Activated T-helper 17 cell treated with anti-CD3 and anti-CD28 coated beads, Interleukin-2, amount 50 U/mL, for 72 hours (primary cell): ENCODE data around the gene CD96. TPM values are rescaled to one million over a fixed set of nuclear protein-coding genes. Genes with fewer than 3 reads are reported as not detected.
A peak's percentile ranks its signal among the peaks of the same experiment; 100 is the strongest.
"Not testable (repeated sequence)": the region's sequence is repeated elsewhere in the genome, so short reads cannot be mapped to it uniquely, and the experiment has no call there.

Experiments used
- ATAC-seq: fragments of 150-1000 bp; cut with Tn5 transposase; replicated peaks from 2 replicates; pipeline ENCODE4 v1.10.0; 2021; ENCODE audit warnings: mild to moderate bottlenecking, moderate library complexity
- H3K27ac Mint-ChIP-seq: one replicate; pipeline ENCODE4 v1.8.0; 2022; ENCODE audit warnings: mixed read lengths
- H3K27me3 Mint-ChIP-seq: one replicate; pipeline ENCODE4 v1.8.0; 2022; ENCODE audit warnings: mixed read lengths
- H3K36me3 Mint-ChIP-seq: one replicate; pipeline ENCODE4 v1.8.0; 2022; ENCODE audit warnings: low read depth, mild to moderate bottlenecking, mixed read lengths
- H3K4me1 Mint-ChIP-seq: one replicate; pipeline ENCODE4 v1.8.0; 2022; ENCODE audit warnings: mixed read lengths
- H3K4me3 Mint-ChIP-seq: one replicate; pipeline ENCODE4 v1.8.0; 2022; ENCODE audit warnings: mild to moderate bottlenecking, mixed read lengths
- H3K9me3 Mint-ChIP-seq: one replicate; pipeline ENCODE4 v1.8.0; 2022; ENCODE audit warnings: mixed read lengths
- total RNA-seq, 2 donors: library from RNA; stranded (reverse); gene quantifications; one replicate each; pipeline ENCODE4 v1.2.3, GENCODE V29; 2022

Gene CD96, protein sequence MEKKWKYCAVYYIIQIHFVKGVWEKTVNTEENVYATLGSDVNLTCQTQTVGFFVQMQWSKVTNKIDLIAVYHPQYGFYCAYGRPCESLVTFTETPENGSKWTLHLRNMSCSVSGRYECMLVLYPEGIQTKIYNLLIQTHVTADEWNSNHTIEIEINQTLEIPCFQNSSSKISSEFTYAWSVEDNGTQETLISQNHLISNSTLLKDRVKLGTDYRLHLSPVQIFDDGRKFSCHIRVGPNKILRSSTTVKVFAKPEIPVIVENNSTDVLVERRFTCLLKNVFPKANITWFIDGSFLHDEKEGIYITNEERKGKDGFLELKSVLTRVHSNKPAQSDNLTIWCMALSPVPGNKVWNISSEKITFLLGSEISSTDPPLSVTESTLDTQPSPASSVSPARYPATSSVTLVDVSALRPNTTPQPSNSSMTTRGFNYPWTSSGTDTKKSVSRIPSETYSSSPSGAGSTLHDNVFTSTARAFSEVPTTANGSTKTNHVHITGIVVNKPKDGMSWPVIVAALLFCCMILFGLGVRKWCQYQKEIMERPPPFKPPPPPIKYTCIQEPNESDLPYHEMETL
- 100 to 1,000 TPM in 1 of 2 donors, 10 to 100 TPM in 1; 67.6 to 107 TPM for total RNA-seq

GRCh38 chr3:111541911-111542483 is at the start of gene CD96:
Gene CD96, plus strand, starts transcription at chr3:111542197. Its CDS starts 52 bp downstream, at chr3:111542249.
- Mint-ChIP-seq H3K27me3 (no peaks in the 10 kb centered on the region), H3K4me1 (peaks cover 29% of the 10 kb centered on the region), H3K4me3 (no peak within 1 kb of the TSS), H3K9me3 (no peaks in the 10 kb centered on the region), H3K27ac (no peak within 1 kb of the TSS), H3K36me3 (peaks cover 47% of the 10 kb centered on the region)
- peak; percentile 75 for ATAC-seq

- Mint-ChIP-seq H3K4me3 (no peak overlapping the region), H3K9me3 (no peaks in the 10 kb centered on the region), H3K27me3 (no peaks in the 10 kb centered on the region), H3K4me1 (no peaks in the 10 kb centered on the region), H3K36me3 (no peaks in the 10 kb centered on the region), H3K27ac (no peak overlapping the region)
- no peak for ATAC-seq
Measured at GRCh38 chr3:111493276-111493675, 48.7 kb upstream of the CD96 start.

GRCh38 chr3:111496894-111497559 is 45.0 kb upstream of the CD96 start:
- no peak for ATAC-seq
- Mint-ChIP-seq H3K4me1 (no peaks in the 10 kb centered on the region), H3K9me3 (no peaks in the 10 kb centered on the region), H3K27ac (no peak overlapping the region), H3K4me3 (no peak overlapping the region), H3K36me3 (no peaks in the 10 kb centered on the region), H3K27me3 (no peaks in the 10 kb centered on the region)

- ATAC-seq, result no peak
- no peaks in the 10 kb centered on the region for H3K27me3 Mint-ChIP-seq
- no peaks in the 10 kb centered on the region for H3K4me1 Mint-ChIP-seq
- no peaks in the 10 kb centered on the region for H3K36me3 Mint-ChIP-seq
- H3K9me3 Mint-ChIP-seq, result no peaks in the 10 kb centered on the region
- H3K27ac Mint-ChIP-seq, result no peak overlapping the region
- no peak overlapping the region for H3K4me3 Mint-ChIP-seq
Measured at GRCh38 chr3:111498022-111498421, 44.0 kb upstream of the CD96 start.

GRCh38 chr3:111506435-111506834 is 35.6 kb upstream of the CD96 start:
- Mint-ChIP-seq H3K27me3 (no peaks in the 10 kb centered on the region), H3K4me1 (no peaks in the 10 kb centered on the region), H3K4me3 (no peak overlapping the region), H3K36me3 (no peaks in the 10 kb centered on the region), H3K9me3 (no peaks in the 10 kb centered on the region), H3K27ac (no peak overlapping the region)
- ATAC-seq, result peak; percentile 35

DNA sequence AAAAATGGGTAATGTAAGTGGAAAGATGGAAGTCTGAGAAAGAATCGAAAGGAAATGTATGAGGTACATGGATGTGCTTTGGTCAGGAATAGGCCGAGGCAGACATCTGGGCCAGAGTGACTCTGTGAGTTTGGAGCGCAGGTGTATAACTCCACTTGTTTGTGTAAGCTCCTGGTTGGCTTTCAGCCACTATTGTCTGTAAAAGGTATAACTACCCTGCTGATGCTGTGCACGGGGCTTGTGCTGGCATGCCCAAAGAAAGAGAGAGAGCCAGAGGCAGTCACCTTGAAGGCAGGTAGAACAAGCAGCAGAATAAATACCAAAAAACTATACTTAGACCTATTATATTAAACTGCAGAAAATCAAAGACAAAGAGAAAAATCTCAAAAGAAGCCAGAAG is 32.7 kb upstream of the CD96 start:
- no peak overlapping the region for H3K4me3 Mint-ChIP-seq
- H3K36me3 Mint-ChIP-seq, result no peaks in the 10 kb centered on the region

DNA sequence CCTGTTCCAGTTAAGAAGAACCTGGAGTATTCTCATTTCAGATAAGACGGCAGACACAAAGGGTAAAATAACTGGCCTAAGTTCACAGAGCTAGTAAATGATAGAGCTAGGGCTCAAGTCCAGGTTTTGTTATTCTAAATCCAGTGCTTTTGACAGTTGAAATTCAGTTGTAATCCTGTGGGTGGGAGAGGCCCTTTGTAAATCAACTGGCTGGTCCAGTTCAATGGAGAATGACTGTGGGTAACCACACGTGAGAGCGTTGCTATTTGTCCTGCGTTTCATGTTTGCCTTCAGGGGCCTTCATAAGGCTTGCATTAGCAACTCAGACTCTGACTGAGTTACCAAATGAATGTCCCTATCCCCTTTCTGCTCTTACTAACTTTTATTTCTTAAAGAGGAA is 24.2 kb upstream of the CD96 start:
- no peaks in the 10 kb centered on the region for H3K27me3 Mint-ChIP-seq
- H3K4me1 Mint-ChIP-seq, result no peaks in the 10 kb centered on the region
- H3K27ac Mint-ChIP-seq, result no peak overlapping the region
- no peak overlapping the region for H3K4me3 Mint-ChIP-seq
- H3K36me3 Mint-ChIP-seq, result no peaks in the 10 kb centered on the region
- no peak for ATAC-seq
- H3K9me3 Mint-ChIP-seq, result no peaks in the 10 kb centered on the region

More for the DNA sequence above, 32.7 kb upstream of the CD96 start:
- H3K27me3 Mint-ChIP-seq, result no peaks in the 10 kb centered on the region
- no peaks in the 10 kb centered on the region for H3K4me1 Mint-ChIP-seq
- H3K27ac Mint-ChIP-seq, result no peak overlapping the region
- ATAC-seq, result no peak
- no peaks in the 10 kb centered on the region for H3K9me3 Mint-ChIP-seq

GRCh38 chr3:111519178-111519855 is 22.7 kb upstream of the CD96 start:
- Mint-ChIP-seq H3K4me1 (no peaks in the 10 kb centered on the region), H3K4me3 (no peak overlapping the region), H3K9me3 (no peaks in the 10 kb centered on the region), H3K27ac (no peak overlapping the region), H3K27me3 (no peaks in the 10 kb centered on the region), H3K36me3 (no peaks in the 10 kb centered on the region)
- ATAC-seq, result no peak

- H3K27me3 Mint-ChIP-seq, result no peaks in the 10 kb centered on the region
- no peak overlapping the region for H3K27ac Mint-ChIP-seq
- no peak for ATAC-seq
- H3K36me3 Mint-ChIP-seq, result no peaks in the 10 kb centered on the region
- no peak overlapping the region for H3K4me3 Mint-ChIP-seq
- no peaks in the 10 kb centered on the region for H3K9me3 Mint-ChIP-seq
- no peaks in the 10 kb centered on the region for H3K4me1 Mint-ChIP-seq
Measured at GRCh38 chr3:111521891-111522290, 20.1 kb upstream of the CD96 start.

DNA sequence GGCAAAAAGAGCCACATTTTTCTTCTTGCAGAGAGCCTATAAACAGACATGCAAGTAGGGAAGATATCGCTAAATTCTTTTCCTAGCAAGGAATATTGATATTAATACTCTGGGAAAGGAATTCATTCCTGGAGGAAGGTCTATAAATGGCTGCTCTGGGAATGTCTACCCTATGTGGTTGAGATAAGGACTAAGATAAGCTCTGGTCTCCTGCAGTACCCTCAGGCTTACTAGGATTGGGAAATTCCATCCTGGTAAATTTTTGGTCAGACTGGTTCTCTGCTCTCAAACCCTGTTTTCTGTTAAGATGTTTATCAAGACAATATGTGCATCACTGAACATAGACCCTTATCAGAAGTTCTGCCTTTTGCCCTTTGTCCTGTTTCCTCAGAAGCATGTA is 17.5 kb upstream of the CD96 start:
- H3K27me3 Mint-ChIP-seq, H3K4me3 Mint-ChIP-seq, H3K4me1 Mint-ChIP-seq, H3K27ac Mint-ChIP-seq, ATAC-seq, H3K9me3 Mint-ChIP-seq, H3K36me3 Mint-ChIP-seq: not testable (repeated sequence)

DNA sequence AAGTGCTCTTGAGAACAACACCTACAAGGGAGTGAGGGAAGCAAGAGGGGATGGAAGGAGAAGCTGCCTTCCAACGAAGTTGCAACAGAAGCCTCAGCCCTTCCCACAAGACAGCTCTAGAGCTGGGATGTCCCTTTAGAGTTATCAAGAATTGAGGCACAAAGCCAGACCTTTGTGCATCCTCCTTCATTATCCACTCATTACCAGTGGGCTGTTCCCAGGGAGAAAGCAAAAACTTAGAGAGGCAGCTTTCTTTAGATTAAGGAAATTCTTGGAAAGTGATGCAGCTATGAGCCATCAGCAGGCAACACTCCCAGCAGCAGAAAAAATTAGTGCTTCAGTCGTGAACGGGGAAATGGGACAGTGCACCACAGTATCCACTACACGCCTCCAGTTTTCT is 10.6 kb upstream of the CD96 start:
- Mint-ChIP-seq H3K27me3 (no peaks in the 10 kb centered on the region), H3K4me1 (peaks cover 5% of the 10 kb centered on the region), H3K4me3 (no peak overlapping the region), H3K36me3 (no peaks in the 10 kb centered on the region), H3K27ac (no peak overlapping the region), H3K9me3 (peaks cover 4% of the 10 kb centered on the region)
- ATAC-seq, result no peak

- H3K4me1 Mint-ChIP-seq, result peaks cover 20% of the 10 kb centered on the region
- ATAC-seq, result no peak
- no peak overlapping the region for H3K4me3 Mint-ChIP-seq
- H3K9me3 Mint-ChIP-seq, result peaks cover 4% of the 10 kb centered on the region
- H3K27me3 Mint-ChIP-seq, result no peaks in the 10 kb centered on the region
- H3K36me3 Mint-ChIP-seq, result no peaks in the 10 kb centered on the region
- peak overlapping the region; percentile 11 for H3K27ac Mint-ChIP-seq
Measured at GRCh38 chr3:111534701-111535100, 7.3 kb upstream of the CD96 start.

DNA sequence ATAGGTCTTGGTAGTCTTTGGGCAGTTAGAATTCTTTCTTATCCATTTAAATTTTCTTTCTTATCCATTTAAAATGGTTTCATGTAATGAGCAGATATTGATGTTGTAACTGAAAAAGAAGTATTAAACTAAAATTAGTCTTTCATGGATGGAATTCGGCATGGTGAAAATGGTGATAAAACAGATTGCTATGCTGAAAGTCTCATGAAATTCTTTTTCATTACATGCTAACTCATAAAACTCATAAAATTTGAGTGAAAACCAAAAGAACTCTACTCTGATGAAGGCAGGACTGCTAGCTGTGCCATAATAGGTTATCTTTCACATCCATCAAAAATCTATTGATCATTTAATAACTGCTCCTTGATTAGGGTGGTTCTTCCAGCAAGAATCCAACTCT is 3.9 kb upstream of the CD96 start:
- peak overlapping the region; percentile 68 for H3K27ac Mint-ChIP-seq
- no peak overlapping the region for H3K4me3 Mint-ChIP-seq
- H3K9me3 Mint-ChIP-seq, result no peaks in the 10 kb centered on the region
- H3K36me3 Mint-ChIP-seq, result peaks cover 14% of the 10 kb centered on the region
- H3K27me3 Mint-ChIP-seq, result no peaks in the 10 kb centered on the region
- ATAC-seq, result no peak
- H3K4me1 Mint-ChIP-seq, result peaks cover 24% of the 10 kb centered on the region

- H3K36me3 Mint-ChIP-seq, result peaks cover 18% of the 10 kb centered on the region
- H3K27me3 Mint-ChIP-seq, result no peaks in the 10 kb centered on the region
- H3K4me1 Mint-ChIP-seq, result peaks cover 24% of the 10 kb centered on the region
- no peak overlapping the region for H3K4me3 Mint-ChIP-seq
- ATAC-seq, result peak; percentile 36
- H3K27ac Mint-ChIP-seq, result peak overlapping the region; percentile 68
- no peaks in the 10 kb centered on the region for H3K9me3 Mint-ChIP-seq
Measured at GRCh38 chr3:111538681-111539083, 3.3 kb upstream of the CD96 start.
